DMS79 treated with DMSO at 0.1 percent for 48 hours (cell line): Measurements from ENCODE around the gene RRAD.

Experiments used
- DNase-seq: peaks from one replicate; lab custom pipeline; 2025; lab: John Stamatoyannopoulos, UW

The RRAD gene

DNA sequence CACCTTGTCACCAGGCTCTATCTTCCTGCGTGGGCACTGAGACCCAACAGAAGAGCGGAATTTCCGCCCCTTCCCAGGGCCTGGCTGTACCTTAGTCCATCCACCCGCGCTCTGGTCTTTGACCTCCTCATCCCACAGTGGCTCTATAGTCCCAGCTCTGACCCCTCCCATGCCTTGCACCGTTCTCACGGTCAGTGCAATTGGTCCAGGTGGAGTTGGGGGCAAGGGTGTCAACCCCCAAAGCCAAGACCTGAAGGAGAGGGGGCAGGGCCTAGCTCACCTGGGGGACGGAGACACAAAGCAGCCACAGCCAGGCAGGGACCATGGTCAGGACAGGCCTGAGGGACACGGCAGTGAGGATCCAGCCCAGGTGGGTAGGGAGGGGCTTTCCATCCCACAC lies 7.6 kb downstream of the RRAD start:
- no peak for DNase-seq

DNA sequence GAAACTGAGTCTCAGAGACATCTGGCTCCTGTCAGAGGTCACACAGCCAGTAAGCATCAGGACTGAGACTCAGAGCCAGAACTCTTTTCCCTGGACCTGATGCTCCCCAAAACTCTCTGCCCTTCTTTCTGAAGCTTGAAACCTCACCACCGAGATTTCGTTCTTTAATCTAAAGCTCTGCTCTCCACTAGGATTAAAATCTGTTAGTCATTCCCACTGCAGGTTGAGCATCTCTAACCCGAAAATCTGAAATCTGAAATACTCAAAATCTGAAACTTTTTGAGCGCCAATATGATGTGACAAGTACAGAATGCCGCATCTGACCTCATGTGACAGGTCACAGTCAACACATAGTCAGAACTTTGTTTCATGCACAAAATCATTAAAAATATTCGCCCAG lies 8.8 kb downstream of the RRAD start:
- DNase-seq: no peak

DNA sequence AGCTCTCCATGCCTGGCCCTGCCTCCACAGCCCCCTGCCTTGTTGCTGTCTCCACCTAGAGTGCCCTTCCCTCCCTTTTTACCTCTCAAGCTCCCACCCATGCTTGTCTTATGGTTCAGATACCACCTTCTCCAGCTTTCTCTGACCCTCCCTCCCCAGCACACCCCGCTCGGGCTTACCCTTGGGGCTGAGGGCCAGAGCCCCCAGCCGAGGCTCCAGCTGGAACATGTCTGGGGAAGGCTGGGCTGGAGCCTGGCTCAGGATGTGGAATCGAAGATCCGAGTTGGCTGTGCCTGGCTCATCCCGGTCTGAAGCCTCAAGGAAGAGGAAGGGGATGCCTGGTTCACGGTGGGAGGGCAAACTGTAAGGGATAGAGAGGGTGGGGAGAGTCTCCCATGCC lies 10.3 kb downstream of the RRAD start:
- no peak for DNase-seq

DNA sequence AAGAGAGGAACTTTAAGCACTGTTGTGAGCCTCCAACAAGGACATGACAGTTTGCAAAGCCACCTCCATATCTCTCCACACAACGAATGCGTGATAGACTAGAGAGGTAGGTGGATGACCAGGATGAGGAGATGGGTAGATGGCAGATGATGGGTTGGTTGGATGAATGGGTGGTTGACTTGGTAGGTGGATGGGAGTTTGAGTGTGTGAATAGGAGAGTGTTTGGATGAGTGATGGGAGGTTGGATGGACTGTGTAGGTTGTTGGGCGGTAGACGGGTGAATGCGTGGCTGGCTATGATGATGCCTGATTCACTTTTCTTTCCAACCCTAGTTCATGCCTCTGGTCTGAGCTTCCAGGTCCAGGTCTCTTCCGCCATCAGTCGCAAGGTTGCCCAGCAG lies 10.8 kb downstream of the RRAD start:
- DNase-seq: no peak

DNA sequence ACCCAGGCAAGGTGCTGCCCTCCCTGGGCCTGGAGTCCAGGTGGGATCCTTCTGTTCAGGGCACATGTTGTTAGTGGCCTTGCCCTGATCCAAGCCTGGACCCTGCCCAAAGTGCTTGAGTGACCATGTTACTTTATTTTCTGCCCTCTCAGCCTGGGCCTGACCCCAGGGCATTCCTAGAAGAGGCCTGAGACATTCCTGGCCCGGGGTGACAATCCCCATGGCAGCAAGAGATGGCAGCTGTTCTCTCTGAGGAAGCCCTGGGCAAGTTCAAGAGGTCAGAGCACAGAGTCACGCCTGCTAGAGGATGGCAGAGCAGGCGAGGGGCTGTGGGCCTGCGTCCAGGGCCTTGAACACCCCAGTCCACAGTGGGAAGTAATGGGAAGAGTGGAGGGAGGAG lies 11.6 kb downstream of the RRAD start:
- DNase-seq: no peak

DNA sequence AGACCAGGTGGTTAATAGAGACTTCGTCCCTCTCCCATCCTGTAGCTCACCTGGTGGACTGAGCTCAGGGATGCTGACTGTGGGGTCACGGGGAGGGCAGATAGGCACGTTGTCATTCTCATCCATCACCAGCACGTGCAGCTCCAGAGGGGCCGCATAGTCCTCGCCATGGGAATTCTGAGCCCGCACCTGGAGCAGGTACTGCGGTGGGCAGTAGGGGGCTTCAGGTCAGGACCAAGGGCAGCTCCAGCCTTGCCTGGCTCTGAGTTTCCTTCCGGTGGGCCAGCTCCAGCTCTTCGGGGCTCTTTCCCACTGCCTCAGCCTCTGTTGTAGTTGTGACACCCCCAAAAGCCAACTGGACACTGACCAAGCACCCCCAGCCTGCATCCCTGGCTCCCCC lies 12.3 kb downstream of the RRAD start:
- no peak for DNase-seq

DNA sequence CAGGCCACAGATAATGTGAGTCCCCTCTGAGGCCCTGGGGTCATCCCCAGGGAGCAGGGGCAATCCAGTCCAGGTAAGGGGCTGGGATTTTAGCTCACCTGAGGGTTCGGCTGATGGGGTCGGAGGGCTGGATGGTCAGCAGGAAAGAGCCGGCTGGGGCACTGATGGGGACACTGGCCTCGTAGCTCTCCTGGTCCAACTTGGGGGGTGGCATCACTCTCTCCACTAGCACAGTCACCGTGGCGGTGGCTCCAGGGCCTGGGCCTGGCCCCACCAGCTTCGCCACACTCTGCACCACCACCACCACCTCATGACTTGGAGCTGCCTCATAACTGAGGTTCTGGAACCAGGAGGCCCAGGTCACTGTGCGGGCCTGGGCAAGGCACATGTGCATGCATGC lies 13.5 kb downstream of the RRAD start:
- DNase-seq: no peak

DNA sequence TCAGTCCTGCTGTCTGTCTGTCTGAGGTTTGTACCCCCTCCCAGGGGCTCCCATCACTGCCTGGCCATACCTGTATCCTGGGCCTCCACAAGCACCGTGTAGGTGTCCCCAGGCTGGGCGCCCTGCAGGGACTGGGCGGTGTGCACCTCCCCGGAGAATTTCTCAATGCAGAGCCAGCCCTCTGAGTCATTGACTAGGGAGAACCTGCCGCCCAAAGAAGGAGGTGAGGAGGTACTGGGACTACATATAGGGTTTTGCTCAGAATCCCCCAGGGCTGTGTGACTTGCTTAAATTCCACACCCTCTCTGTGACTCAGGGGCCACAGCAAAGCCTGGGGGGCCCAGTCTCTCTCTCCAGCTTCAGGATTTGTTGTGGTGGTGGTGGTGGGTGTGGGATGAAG lies 14.2 kb downstream of the RRAD start:
- DNase-seq: no peak

DNA sequence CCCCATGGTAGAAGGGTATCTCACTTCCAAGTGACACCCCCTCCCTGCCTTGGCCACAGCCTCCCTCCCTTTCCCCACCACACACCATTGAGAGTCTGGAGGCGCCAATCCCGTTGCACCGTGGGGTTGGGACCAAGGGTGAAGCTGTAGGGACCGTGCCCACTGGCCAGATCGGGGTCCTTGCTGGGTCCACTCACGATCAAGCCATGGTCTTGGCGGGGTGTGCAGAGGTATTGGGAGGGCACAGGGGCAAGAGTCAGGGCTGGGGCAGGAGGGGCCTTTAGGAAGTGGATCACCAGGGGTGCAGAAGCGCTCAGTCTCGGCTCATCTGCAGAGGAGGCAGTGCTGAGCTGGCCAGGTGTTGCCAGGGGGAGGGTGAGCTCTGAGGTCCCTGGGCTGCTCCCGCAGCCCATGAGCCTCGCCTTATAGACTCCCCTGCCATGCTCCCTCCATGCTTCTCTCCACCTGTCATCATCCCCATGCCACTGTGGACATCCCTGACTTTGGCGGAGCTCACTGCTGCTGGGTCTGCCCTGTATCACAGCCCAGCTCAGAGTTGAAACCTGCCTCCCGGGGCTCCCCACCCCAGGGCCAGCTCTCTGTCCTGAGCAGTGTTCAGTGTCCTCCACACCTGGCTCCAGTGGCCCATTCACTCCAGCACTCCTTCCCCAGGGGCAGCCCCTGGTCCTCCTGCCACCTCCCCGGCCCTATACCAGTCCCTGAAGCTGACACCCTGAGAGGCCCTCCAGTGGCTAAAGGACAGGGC lies 15.0 kb downstream of the RRAD start:
- DNase-seq: no peak

DNA sequence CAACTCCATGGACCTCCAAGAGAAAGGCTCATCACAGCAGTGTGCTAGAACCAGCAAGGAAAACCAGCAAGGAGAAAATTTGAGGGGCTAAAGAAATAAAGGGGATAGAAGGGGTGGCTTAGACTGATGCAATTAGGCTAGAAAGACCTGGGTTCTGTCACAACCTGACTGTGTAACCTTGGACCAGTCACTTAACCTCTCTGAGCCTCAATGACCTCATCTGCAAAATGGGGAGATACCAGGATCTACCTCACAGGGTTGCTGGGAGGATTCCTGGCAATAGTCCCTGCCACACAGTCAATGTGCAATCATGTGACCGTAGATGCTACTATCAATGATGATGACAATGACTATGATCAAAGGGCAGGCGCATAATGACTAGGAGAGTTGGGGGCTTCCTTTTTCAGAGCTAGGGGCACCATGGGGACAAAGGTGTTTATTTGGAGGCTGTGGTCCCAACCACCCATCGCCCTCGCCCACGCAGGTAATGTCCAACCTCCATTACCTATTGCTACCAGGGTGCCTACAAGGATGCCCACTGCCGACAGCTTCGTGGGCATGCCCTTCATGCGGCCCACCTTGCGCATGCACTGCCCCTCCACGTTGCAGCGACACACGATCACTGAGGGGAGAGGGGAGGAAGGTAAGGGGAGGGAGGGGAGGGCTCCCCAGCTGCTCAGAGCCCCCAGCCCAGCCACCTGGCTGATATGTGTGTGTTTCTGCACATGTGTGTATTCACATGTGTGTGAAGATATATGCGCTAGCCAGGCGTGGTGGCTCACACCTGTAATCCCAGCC lies 16.4 kb downstream of the RRAD start:
- DNase-seq: no peak

DNA sequence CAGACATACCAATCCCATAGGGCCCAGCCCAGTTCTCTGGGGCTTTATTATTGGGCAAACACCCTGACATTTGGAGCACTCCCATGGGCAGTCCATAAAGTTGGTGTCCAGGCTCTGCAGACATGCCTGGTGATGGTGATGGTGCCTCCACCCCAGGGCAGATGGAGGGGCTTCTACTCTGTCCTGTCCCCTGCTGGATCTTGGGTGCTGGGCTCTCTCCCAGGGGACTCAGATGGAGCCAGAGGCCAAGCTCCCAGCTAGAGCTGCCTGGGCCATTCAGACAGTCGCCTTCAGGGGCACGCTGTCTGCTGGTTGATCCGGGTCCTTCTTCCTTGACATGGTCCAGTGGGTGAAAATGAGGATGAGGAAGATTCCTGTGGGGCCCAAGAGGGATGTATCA lies 17.2 kb downstream of the RRAD start:
- no peak for DNase-seq

DNA sequence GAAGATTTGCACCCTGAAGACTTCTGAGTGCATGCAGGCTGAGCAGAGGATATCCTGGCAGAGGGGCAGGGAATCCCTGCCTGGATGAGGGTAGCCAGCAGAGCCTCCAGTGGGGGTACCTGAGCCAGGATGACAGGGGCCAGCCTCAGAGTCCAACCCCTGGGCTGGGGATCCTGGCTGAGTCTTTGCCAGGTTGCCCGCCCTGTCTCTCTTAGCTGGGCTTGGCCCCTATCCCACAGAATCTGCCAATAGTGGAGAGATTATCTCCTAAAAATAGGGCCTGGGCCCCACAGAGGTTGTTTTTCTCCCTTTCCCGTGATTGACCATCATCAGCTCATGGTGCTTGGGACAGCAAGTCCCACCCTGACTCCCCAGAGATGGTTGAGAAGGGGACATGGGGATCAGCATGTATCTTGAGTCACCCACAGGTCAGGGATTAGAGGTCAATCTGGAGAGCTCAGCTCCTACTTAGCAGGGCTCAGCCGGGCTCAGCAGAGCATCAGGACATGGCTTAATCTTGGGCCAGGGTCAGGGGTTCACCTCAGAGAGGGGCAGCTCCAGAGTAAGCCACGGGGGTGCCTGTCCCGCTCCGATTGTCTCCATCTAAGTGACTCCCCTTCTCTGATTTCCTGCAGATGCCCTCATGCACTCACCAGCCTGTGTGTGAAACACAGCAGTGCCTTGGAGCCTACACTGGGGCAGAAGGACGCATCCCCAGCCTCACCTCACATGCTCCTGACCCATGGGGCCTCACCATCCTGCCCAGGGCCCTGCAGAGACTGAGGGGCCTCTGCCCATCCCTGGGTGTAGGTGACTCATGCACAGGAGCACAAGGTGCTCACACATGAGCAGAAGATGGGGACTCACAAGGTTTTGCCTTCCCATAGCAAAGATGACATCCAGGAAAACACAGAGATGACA lies 18.2 kb downstream of the RRAD start:
- no peak for DNase-seq

DNA sequence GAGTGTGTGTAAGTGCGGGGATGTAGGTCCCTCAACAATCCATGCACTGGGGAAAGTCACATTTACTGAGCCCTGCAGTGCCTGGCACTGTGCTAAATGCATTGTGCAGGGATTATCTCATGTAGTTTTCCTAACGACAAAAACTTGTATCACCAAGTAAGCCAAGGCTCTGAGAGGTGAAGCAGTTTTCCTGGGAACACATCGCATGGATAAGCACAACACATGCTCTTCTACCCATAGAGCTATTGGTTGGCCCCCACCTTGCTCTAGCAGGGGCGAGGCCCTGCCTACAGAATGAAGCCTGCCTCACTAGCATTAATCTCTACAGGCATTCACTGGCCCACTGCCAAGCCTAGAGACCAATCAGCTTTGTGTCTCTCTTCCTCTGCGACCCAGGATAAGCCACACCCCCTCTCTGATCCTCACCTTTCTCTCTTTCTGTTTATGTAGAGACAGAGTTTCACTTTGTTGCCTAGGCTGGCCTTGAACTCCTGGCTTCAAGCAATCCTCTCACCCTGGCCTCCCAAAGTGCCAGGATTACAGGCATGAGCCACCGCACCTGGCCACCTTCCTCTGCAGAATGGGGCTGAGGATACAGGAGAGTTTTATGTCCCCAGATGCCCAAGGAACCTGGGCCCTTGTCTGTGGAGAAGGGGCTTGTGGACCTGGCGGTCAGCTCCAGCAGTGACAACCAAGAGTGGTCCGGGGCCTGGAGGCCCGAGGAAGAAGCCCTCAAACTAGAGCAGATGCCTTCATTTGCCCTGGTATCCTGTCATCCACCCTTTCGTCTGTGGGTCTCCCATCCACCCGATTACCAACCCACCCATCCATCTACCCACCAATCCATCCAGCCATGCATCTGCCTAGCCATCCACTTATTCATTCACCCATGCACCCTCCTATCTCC lies 19.4 kb downstream of the RRAD start:
- no peak for DNase-seq

DNA sequence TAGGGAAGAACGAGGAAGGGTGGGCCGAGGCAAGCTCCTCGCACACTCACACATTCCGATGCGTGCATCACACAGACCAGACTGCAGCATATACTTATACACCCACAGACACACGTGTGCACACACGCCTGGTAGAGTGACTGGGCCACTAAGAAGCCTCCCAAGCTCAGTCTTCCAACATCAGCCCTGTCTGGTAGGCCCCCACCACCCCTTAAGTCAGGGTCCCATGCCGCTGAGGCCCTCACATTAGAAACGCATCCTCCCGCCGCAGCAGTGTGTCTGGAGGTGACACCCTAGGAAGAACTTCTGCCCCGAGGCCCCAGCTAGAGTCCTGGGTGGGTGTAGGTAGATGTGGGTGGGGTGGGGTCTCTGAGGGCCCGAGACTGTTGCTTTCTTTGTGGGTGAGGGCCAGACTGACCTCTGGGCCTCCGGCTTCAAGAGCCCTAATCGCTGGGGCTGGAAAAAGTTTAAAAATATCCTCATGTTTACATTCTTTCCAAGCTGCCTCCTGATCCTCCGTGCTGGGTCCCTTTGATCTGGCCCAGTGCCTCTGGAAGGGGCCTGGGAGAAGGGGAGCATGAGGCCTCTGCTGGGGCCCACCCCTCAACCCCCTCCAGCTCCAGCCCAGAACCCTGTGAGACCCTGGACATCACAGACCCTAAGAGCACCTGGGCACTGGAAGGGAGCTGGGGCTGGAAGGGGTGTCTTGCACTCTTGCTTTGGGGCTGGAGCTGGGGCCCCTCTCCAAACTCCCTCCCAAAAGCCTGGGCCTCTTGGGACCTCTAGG lies 20.3 kb downstream of the RRAD start:
- DNase-seq: no peak

DNA sequence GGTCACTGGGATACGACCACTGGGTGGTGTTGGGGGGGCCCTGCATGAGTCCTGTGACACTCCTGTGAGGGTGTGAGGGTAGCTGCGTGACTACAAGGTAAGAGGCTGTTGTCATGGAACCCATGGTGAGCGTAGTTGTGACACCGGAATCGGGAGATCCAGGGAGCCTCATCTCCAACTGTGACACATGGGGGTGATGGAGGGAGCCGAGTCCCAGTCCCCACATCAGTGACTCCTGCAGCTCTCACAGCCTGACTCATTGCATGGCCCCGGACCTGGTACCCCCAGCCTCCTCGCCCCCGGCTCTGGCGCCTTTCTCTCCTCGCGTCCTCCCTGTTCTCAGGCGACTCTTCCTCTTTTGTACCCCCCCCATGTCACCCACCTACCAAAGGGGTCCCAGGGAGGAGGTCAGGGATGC lies 20.9 kb downstream of the RRAD start:
- no peak for DNase-seq

DNA sequence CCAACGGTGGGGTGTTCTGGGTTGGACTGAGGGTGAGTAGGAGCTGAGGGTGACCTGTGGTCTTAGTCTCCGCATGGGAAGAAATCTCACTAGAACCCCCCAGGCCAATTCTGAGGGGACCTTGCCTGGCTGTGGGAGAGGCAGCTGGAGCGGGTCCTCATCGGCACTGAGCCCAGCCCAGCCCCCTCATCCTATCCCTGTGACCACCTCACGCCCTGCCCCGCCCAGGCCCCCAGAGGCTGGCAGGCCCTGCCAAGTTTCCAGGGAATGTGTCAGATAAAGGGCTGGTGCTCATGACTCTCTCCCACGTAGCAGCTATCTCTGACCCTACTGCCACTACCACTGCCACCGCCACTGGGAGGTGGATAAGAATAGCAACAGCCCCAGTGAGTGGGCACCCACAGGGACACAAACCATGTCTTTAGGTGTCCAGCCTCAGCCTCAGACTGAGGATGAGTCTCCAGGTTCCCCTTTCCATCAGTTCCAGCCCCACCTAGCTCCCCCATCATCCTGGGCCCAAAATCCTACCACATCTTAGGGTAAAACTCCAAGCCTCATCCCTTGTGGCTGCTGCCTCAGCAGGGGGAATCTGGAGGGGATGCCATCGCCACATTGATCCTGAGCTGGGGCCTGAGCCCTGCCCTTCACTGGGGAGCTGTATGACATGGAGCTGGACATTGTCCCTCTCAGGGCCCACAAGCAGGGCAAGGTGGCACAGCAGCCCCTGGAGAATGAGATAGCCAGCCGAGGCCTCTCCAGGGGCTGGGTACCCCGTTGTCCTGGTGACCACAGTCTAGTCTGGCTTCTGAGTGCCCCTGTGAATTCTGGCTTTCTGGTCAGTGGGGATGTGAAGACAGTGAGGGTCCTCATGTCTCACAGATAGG lies 21.5 kb downstream of the RRAD start:
- DNase-seq: no peak

DNA sequence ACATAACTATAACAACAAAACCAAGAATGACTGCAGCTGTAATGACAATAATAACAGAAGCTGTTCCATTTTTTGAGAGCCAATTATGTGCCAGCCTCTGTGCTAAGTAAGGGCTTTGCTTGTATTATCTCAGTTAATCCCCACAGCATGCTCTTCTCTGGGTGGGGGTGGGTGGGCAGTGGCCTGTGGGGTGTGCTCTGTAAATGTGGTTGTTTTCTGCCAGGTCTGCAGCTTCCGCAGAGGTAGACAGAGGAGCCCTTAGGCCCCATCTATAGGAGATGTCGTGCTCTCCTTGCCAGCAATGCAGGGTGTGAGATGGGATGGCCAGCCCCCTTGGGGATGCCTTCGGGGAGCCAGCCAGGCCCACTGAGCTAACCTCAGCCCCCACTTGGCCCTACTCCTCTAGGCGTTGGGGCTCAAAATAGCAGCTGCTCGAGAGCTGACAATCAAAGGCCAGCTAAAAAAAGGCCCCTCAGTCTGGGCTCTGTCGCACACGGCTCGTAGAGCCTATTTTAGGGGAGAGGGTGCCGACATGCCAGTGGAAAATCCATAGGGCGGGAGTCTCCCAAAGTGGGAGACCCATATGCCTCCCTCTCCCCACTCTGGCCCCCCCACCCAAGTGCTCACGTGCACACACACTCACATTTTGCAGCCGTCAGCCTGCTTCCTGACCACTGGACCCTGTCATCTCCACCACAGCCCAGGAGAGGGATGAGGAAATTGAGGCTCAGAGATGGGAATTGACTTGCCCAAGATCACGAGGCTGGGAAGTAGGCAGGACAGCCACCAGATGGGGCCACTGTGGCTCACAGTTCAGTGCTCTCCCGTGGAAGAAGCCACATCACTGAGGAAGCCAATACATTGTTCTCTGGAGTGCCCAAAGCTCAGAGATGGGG lies 22.4 kb downstream of the RRAD start:
- DNase-seq: no peak

DNA sequence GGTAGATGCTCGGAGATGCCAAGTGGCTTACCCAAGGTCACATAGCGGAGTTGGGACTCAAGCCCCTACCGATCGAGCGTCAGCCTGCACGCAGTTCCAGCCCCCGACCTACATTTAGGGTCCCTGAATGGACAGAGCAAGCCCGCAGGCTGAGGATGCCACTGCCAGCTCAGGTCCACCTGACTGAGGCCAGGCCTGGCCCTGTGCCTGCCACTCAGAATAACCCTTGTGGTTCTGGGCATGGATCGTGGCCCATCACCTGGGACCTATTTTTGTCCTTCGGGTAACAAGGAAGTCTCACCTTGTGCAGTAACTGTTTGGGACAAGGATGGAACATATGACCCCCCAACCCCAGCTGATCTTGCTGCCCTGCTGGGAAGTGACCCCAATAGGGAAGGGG lies 23.7 kb downstream of the RRAD start:
- DNase-seq: no peak
